GM18505 (cell line): Measurements from ENCODE around the gene SYNE3.

Source experiments
- ATAC-seq: cut with Tn5 transposase; IDR thresholded peaks from one replicate; pipeline ENCODE4 v1.9.1; 2021; ENCODE audit not compliant: unreplicated experiment
- POLR2A ChIP-seq: IDR thresholded peaks from 4 replicates; pipeline ENCODE4 v1.6.1; 2011; ENCODE audit warnings: borderline replicate concordance; ENCODE audit not compliant: insufficient read depth, insufficient read length; ENCODE audit errors: extremely low read depth

Gene SYNE3

GRCh38 chr14:95471476-95471875 is 45.0 kb downstream of the SYNE3 start:
- no peak for ATAC-seq
- TF ChIP-seq POLR2A = no peak

GRCh38 chr14:95471016-95471415 is 45.4 kb downstream of the SYNE3 start:
- ATAC-seq = no peak
- no peak for TF ChIP-seq POLR2A

- ATAC-seq = no peak
- no peak for TF ChIP-seq POLR2A
These were observed 47.3 kb downstream of the SYNE3 start for GRCh38 chr14:95469134-95469481.

GRCh38 chr14:95468448-95469133 is 47.9 kb downstream of the SYNE3 start:
- ATAC-seq = no peak
- no peak for TF ChIP-seq POLR2A

GRCh38 chr14:95467657-95468056 is 48.8 kb downstream of the SYNE3 start:
- no peak for TF ChIP-seq POLR2A
- ATAC-seq = no peak

- TF ChIP-seq POLR2A = no peak
- no peak for ATAC-seq
These were observed 49.2 kb downstream of the SYNE3 start for GRCh38 chr14:95467232-95467631.
